ACC112 (cell line): ENCODE measurements around the gene AGO1.
"Not testable (repeated sequence)": the region's sequence is repeated elsewhere in the genome, so short reads cannot be mapped to it uniquely, and the experiment has no call there.

Experiments used
- H2AFZ ChIP-seq: fragments of 200-600 bp; sonication (generic); one replicate; pipeline ENCODE4 v1.6.0; 2017; ENCODE audit warnings: antibody characterized with exemption, low read length; ENCODE audit not compliant: unreplicated experiment
- H3K27ac ChIP-seq: fragments of 200-600 bp; sonication (generic); 2 replicates; pipeline ENCODE4 v1.5.1; 2014; ENCODE audit warnings: low read depth, mild to moderate bottlenecking, antibody characterized with exemption, low read length, moderate library complexity
- H3K27me3 ChIP-seq: fragments of 200-600 bp; sonication (generic); 2 replicates; pipeline ENCODE4 v1.6.1; 2014; ENCODE audit warnings: mild to moderate bottlenecking, antibody characterized with exemption, low read length, moderate library complexity, mixed read lengths; ENCODE audit not compliant: insufficient read depth
- H3K36me3 ChIP-seq: fragments of 200-600 bp; sonication (generic); 2 replicates; pipeline ENCODE4 v1.6.1; 2016; ENCODE audit warnings: mild to moderate bottlenecking, antibody characterized with exemption, low read length, moderate library complexity, mixed read lengths; ENCODE audit not compliant: insufficient read depth
- H3K4me1 ChIP-seq: fragments of 200-600 bp; sonication (generic); one replicate; pipeline ENCODE4 v1.6.1; 2016; ENCODE audit warnings: low read length, mixed read lengths; ENCODE audit not compliant: insufficient read depth, unreplicated experiment, control insufficient read depth
- H3K4me3 ChIP-seq: fragments of 200-600 bp; sonication (generic); 2 replicates; pipeline ENCODE4 v1.5.1; 2014; ENCODE audit warnings: mild to moderate bottlenecking, low read depth, low read length
- H3K79me2 ChIP-seq: fragments of 200-600 bp; sonication (generic); one replicate; pipeline ENCODE4 v1.6.0; 2016; ENCODE audit warnings: low read length; ENCODE audit not compliant: control insufficient read depth, unreplicated experiment, insufficient read depth

The AGO1 gene

DNA sequence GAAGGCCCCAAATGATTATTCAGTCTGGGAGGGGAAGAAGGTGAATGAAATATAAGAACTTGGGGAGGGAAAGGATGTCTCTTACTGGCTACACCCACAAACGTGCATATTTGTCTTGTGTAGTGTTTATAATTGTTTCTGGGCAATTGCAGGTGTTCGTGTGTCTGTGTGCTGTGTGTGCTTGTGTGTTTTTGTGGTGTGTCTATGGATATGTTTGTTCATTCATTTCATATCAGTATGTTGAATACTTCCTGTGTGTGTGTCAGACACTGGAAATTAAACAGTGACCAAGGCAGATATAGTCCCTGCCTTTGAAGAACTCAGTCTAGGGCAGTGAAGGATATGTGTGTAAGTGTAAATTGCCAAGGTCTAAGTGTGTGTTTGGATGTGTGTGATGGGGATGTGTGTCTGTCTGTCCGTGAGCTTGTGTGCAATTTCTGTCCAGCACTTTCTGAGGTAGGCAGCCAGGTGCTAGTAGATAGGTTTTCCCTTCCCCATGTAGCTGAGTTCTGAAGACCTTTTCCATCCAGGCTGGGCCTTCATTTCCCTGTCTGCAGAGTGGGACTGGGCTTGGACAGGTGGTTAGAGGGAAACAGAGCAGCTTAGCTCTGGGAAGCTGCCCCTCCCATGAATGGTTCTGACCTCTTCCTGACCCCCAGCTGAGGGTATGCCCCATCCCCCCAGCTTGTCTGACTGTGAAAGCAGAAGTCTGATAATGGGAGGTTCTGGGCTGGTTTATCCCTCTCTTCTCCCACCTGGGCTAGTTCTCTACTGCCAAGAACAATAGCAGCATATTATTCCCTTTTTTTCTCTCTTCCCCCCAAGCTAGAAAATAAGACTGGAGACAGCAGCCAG lies 3.8 kb downstream of the AGO1 start:
- Histone ChIP-seq H3K79me2 (no peaks in the 10 kb centered on the region), H3K4me3 (no peak overlapping the region), H3K27ac (no peak overlapping the region), H3K27me3 (no peaks in the 10 kb centered on the region; the same call in 1 of the 2 replicates), H2AFZ (no peak overlapping the region), H3K4me1 (peaks cover 6% of the 10 kb centered on the region), H3K36me3 (no peaks in the 10 kb centered on the region)

DNA sequence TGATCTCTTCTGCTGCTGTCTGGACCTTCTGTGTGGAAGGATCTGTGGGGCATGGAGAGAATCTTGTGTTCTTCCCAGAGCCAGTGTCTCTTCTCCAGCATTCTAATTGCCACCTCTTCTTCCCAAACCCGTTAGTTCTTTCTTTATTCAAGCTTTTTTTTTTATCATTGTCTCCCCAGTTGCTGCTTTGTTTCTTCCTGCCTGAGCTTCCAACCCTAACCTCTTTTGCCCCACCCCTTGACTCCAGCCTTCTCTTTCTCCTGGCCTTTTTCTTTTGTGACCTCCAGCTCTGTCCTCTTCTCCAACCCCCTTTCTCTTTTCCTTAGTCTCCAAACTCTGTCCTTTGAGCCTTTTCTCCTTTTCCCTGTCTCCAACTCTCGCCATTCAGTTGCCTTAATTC lies 4.5 kb downstream of the AGO1 start:
- H3K4me3 ChIP-seq, result no peak overlapping the region

DNA sequence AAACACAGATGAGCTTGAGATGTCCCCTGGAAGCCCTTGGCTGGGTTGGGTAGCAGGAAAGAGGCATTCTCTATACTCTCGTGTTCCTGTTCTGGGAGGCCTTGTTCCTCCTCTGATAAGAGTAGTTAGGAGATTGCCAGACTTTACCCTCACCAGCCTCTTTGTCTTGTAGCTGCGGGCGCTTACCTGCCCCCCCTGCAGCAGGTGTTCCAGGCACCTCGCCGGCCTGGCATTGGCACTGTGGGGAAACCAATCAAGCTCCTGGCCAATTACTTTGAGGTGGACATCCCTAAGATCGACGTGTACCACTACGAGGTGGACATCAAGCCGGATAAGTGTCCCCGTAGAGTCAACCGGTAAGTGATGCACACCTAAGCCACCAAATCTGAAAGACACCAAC lies 5.2 kb downstream of the AGO1 start:
- H3K27ac ChIP-seq, result no peak overlapping the region
- H3K4me3 ChIP-seq, result no peak overlapping the region
- H2AFZ ChIP-seq, result no peak overlapping the region
- H3K79me2 ChIP-seq, result no peaks in the 10 kb centered on the region
- H3K4me1 ChIP-seq, result peaks cover 6% of the 10 kb centered on the region
- no peaks in the 10 kb centered on the region for H3K36me3 ChIP-seq
- no peaks in the 10 kb centered on the region for H3K27me3 ChIP-seq

More for the DNA sequence above, 4.5 kb downstream of the AGO1 start:
- no peaks in the 10 kb centered on the region for H3K36me3 ChIP-seq
- H3K27ac ChIP-seq, result no peak overlapping the region
- no peaks in the 10 kb centered on the region for H3K27me3 ChIP-seq
- H2AFZ ChIP-seq, result no peak overlapping the region
- peaks cover 6% of the 10 kb centered on the region for H3K4me1 ChIP-seq
- H3K79me2 ChIP-seq, result no peaks in the 10 kb centered on the region

DNA sequence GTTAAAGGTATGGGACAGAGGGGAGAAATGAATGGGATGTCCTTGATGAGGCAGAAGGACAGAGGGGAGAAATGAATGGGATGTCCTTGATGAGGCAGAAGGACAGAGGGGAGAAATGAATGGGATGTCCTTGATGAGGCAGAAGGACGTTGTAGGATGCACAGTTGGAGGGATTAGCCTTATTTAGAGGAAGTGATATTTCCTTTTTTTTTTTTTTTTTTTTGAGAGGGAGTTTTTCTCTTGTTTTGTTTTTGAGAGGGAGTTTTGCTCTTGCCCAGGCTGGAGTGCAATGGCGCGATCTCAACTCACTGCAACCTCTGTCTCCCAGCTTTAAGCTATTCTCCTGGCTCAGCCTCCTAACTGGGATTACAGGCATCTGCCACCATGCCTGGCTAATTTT lies 6.0 kb downstream of the AGO1 start:
- not testable (repeated sequence) for H3K27ac ChIP-seq, H3K4me3 ChIP-seq, H3K36me3 ChIP-seq, H3K79me2 ChIP-seq, H2AFZ ChIP-seq, H3K27me3 ChIP-seq, H3K4me1 ChIP-seq

DNA sequence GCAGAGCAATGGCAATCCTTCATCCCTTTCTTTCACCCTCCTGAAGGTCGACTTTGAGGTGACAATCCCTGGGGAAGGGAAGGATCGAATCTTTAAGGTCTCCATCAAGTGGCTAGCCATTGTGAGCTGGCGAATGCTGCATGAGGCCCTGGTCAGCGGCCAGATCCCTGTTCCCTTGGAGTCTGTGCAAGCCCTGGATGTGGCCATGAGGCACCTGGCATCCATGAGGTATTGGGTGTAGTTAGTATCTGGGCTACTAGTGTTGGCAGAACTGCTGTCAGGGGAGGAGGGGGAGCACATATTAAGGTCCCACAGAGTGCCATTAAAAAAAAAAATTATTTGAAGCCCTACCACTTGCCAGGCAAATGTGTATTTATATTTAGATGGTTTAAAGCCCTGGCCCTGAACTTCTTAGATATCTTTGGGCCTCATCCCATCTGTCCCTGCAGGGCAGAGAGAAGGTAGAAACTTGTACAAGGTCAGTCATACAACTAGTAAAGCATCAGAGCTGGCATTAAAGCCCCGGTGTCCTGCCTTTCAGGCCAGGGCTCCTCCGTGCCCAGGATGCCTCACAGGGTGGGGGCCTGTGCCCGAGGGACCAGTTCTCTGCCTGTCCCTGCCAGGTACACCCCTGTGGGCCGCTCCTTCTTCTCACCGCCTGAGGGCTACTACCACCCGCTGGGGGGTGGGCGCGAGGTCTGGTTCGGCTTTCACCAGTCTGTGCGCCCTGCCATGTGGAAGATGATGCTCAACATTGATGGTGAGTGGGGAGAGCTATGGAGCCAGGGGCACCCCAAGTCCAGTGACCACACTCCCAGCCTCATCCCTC lies 10.3 kb downstream of the AGO1 start:
- Histone ChIP-seq H3K27me3 (no peaks in the 10 kb centered on the region), H3K4me1 (peaks cover 3% of the 10 kb centered on the region), H3K36me3 (0 out of 2 replicates have a peak, but pooled peaks cover 14% of the 10 kb centered on the region), H2AFZ (no peak overlapping the region), H3K4me3 (no peak overlapping the region), H3K27ac (no peak overlapping the region), H3K79me2 (no peaks in the 10 kb centered on the region)

DNA sequence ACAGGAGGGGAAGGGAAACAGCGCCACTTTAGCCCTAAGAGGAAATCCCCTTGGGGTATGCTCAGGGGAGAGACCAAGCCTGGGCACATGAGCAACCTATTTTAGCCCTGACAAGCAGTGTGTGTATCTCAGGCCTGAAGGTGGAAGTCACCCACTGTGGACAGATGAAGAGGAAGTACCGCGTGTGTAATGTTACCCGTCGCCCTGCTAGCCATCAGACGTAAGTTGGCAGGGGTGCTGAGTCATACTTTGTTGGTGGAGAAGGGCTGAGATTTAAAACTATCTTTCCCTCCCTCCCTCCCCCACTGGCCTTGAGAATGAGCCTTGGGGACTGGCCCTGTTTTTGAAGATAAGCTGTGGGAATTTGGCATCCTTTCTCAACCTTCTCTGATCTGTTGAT lies 11.2 kb downstream of the AGO1 start:
- Histone ChIP-seq H3K36me3 (0 out of 2 replicates have a peak, but pooled peaks cover 14% of the 10 kb centered on the region), H3K4me3 (no peak overlapping the region), H3K4me1 (peaks cover 3% of the 10 kb centered on the region), H3K27ac (no peak overlapping the region), H2AFZ (no peak overlapping the region), H3K27me3 (no peaks in the 10 kb centered on the region), H3K79me2 (no peaks in the 10 kb centered on the region)

DNA sequence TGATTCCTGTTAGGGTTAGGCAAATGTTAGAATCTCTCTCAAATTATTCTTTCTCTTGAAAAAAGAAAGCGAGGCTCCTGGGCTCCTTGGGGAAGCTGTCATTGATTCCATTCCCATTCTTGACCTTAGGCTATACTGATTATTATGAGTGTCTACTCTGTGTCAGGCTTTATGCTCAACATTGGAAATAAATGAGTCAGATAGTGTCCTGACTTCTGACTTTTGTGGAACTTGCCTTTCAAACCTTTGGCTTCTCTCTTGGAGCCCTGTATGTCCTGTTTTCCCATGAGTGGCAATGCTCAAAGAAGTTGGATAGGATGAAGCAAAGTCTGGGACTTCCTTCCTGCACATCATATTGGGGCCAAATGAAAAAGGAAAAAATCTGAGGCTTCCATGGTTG lies 11.6 kb downstream of the AGO1 start:
- H2AFZ ChIP-seq, result no peak overlapping the region
- no peaks in the 10 kb centered on the region for H3K27me3 ChIP-seq
- no peak overlapping the region for H3K27ac ChIP-seq
- 0 out of 2 replicates have a peak, but pooled peaks cover 14% of the 10 kb centered on the region for H3K36me3 ChIP-seq
- peaks cover 3% of the 10 kb centered on the region for H3K4me1 ChIP-seq
- H3K4me3 ChIP-seq, result no peak overlapping the region
- no peaks in the 10 kb centered on the region for H3K79me2 ChIP-seq

DNA sequence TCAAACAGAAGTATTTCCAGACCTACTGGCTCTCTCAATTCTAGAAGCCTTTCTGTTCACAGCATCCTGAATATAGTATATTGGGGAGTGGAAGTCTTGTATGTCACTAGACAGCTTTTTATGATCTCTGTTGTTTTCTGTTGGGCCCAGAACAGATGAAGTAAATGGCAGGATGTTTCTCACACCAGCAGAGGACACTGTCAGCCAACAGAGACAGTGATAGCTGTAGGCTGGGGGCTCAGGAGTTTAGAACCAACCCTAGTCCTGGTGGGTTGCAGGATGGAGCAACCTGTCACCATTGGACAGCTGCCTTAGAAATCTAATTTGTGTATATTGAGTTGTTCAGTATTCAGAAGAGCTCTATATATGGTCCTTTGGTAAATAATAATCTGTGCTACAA lies 16.9 kb downstream of the AGO1 start:
- no peaks in the 10 kb centered on the region for H3K27me3 ChIP-seq
- no peaks in the 10 kb centered on the region for H3K79me2 ChIP-seq
- H3K36me3 ChIP-seq, result 0 out of 2 replicates have a peak, but pooled peaks cover 12% of the 10 kb centered on the region
- no peak overlapping the region for H3K27ac ChIP-seq
- H2AFZ ChIP-seq, result no peak overlapping the region
- H3K4me1 ChIP-seq, result no peaks in the 10 kb centered on the region
- no peak overlapping the region for H3K4me3 ChIP-seq

DNA sequence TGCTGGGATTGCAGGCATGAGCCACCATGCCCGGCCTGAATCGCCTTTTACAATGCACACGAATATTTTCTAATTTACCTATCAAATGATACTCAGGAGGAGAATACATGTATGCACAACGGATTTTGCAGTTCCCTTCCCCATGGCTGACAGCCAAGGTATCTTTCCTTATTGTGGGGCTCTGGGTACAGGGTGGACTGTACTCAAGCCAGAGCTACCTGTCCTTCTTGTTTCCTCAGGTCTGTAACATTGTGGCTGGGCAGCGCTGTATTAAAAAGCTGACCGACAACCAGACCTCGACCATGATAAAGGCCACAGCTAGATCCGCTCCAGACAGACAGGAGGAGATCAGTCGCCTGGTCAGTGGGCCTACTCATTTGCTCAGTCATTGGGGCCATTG lies 18.2 kb downstream of the AGO1 start:
- Histone ChIP-seq H2AFZ (no peak overlapping the region), H3K27ac (no peak overlapping the region), H3K4me1 (no peaks in the 10 kb centered on the region), H3K4me3 (no peak overlapping the region), H3K79me2 (no peaks in the 10 kb centered on the region), H3K36me3 (0 out of 2 replicates have a peak, but pooled peaks cover 12% of the 10 kb centered on the region), H3K27me3 (no peaks in the 10 kb centered on the region)

DNA sequence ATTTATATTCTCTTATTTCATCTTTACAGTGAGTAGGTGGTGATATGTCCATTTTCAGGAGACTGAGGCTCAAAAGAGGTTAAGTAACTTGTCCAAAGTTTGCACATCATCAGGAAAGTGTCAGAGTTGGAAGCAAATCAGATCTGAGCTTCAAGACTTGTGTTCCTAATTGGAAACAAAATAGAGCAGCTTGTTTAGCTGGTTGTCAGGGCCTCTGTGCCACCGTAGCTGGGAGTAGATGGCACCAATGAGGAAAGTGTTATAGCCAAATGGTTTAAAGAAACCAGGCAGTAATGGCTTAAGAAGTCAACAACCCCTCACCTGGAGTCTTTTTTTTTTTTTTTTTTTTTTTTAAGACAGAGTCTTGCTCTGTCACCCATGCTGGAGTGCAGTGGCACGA lies 19.7 kb downstream of the AGO1 start:
- no peaks in the 10 kb centered on the region for H3K4me1 ChIP-seq
- H3K27me3 ChIP-seq, result no peaks in the 10 kb centered on the region
- no peak overlapping the region for H3K4me3 ChIP-seq
- H3K27ac ChIP-seq, result no peak overlapping the region
- no peak overlapping the region for H2AFZ ChIP-seq
- H3K79me2 ChIP-seq, result no peaks in the 10 kb centered on the region
- H3K36me3 ChIP-seq, result peaks cover 12% of the 10 kb centered on the region; the same call in 1 of the 2 replicates
